Sigmoid colon (tissue), 7 donors: ENCODE data around the gene VEPH1. TPM values are rescaled to one million over a fixed set of nuclear protein-coding genes. Genes with fewer than 3 reads are reported as not detected.

ENCODE experiments used
- DNase-seq: peaks from one replicate; pipeline ENCODE4 v3.0.0-alpha.2; 2019
- H3K27ac ChIP-seq, 4 donors: fragments of 200-600 bp; sonication (generic); one replicate each; pipeline ENCODE4 v1.5.1; 2016 to 2019; ENCODE audit warnings: mild to moderate bottlenecking in 1 of 4
- H3K27me3 ChIP-seq, 3 donors: fragments of 200-600 bp; sonication (generic); one replicate each; pipeline ENCODE4 v1.5.1; 2019; ENCODE audit warnings: mild to moderate bottlenecking in 1 of 3
- H3K36me3 ChIP-seq, 4 donors: fragments of 200-600 bp; sonication (generic); one replicate each; pipeline ENCODE4 v1.5.1; 2016 to 2019
- H3K4me1 ChIP-seq, 4 donors: fragments of 200-600 bp; sonication (generic); one replicate each; pipeline ENCODE4 v1.5.1; 2017 to 2019
- H3K4me3 ChIP-seq, 4 donors: fragments of 200-600 bp; sonication (generic); one replicate each; pipeline ENCODE4 v1.5.1; 2017 to 2019; ENCODE audit warnings: mild to moderate bottlenecking in 2 of 4, moderate library complexity in 1 of 4
- H3K9me3 ChIP-seq, 4 donors: fragments of 200-600 bp in 3 of 4; sonication (generic) in 3 of 4; one replicate each; pipeline versions ENCODE4 v1.5.1 to v1.6.1; 2013 to 2019
- CTCF ChIP-seq, 4 experiments: fragments of 450-650 bp in 3 of 4; fragments of 200-600 bp in 1 of 4; IDR thresholded peaks; one replicate each; pipeline ENCODE4 v1.5.1; 2016 to 2019; ENCODE audit warnings: antibody characterized with exemption in 4 of 4, mild to moderate bottlenecking in 3 of 4, moderate library complexity in 2 of 4
- EP300 ChIP-seq, 4 donors: sonication (generic); formaldehyde crosslinking; IDR thresholded peaks; one replicate each; pipeline ENCODE4 v1.6.1; 2017; ENCODE audit warnings: antibody characterized with exemption in 4 of 4
- POLR2A ChIP-seq, 2 donors: fragments of 450-650 bp; IDR thresholded peaks; one replicate each; pipeline ENCODE4 v1.6.1; 2016; ENCODE audit warnings: antibody characterized with exemption in 2 of 2, mild to moderate bottlenecking in 2 of 2, moderate library complexity in 2 of 2
- POLR2AphosphoS5 ChIP-seq, 4 donors: sonication (generic); formaldehyde crosslinking; IDR thresholded peaks; one replicate each; pipeline ENCODE4 v1.6.1; 2017; ENCODE audit warnings: antibody characterized with exemption in 4 of 4
- WGBS, 2 donors: extraction: QIAGEN DNeasy Blood & Tissue Kit; methylation state at CpG; one replicate each; pipeline ENCODE4 v1.1.7; 2013; 5-methylcytosine and 5-hydroxymethylcytosine counted together
- intact Hi-C: fragments of 100-400 bp; cut with DNase I; formaldehyde crosslinking; loops from one replicate; pipeline ENCODE4 v1.15.1; 2023
- polyA plus RNA-seq, 3 donors: library from polyadenylated mRNA; stranded (reverse); fragments of 200-250 nt; gene quantifications; one replicate each; pipeline ENCODE4 v1.2.3, GENCODE V29; 2013
- total RNA-seq, 4 donors: library from RNA; depleted of rRNA; stranded (reverse); fragments of >200 nt; gene quantifications; one replicate each; pipeline ENCODE4 v1.1.0, GENCODE V29; 2016
- donor health status: healthy with polysubstance abuse.
- donor health status: Bipolar disorder and iron deficiency.
- donor health status: healthy.

Gene VEPH1
- total and polyA plus RNA-seq, 7 donors, result 0.14 to 1.8 (median 0.87) TPM; not detected in 1

- Histone ChIP-seq H3K9me3 (no peaks in the 10 kb centered on the region), H3K36me3 (no peaks in the 10 kb centered on the region), H3K27ac (no peak overlapping the region), H3K27me3 (no peaks in the 10 kb centered on the region), H3K4me1 (peaks cover 0 to 25% (median 19%) of the 10 kb centered on the region in 4 donors), H3K4me3 (no peak overlapping the region)
- TF ChIP-seq POLR2A (IDR thresholded peaks at IDR 0.05), result no peak
- TF ChIP-seq EP300 (IDR thresholded peaks at IDR 0.05), result no peak
- no peak for TF ChIP-seq CTCF (IDR thresholded peaks at IDR 0.05)
- TF ChIP-seq POLR2AphosphoS5 (IDR thresholded peaks at IDR 0.05), result no peak
- intact Hi-C loops, result loop anchor here (5.0 kb wide), 1 partner anchor 563 kb away; the partner anchor contains the start of gene TIPARP
- DNase-seq, result no peak
- 92% methylated on average over 2 of the region's 2 CpGs for WGBS, 2 donors
Measured at GRCh38 chr3:157235291-157235690, 267.9 kb downstream of the VEPH1 start.

GRCh38 chr3:157233923-157234322 lies 269.3 kb downstream of the VEPH1 start:
- intact Hi-C loops, result no loop called here
- 93 to 94% methylated on average over 5 of the region's 5 CpGs for WGBS, 2 donors

GRCh38 chr3:157232141-157232540 lies 271.1 kb downstream of the VEPH1 start:
- Histone ChIP-seq H3K4me1 (peaks cover 0 to 1% (median under 1%) of the 10 kb centered on the region in 4 donors), H3K27me3 (no peaks in the 10 kb centered on the region), H3K36me3 (no peaks in the 10 kb centered on the region), H3K27ac (no peak overlapping the region), H3K9me3 (no peaks in the 10 kb centered on the region), H3K4me3 (no peak overlapping the region)
- intact Hi-C loops, result no loop called here
- TF ChIP-seq EP300 (IDR thresholded peaks at IDR 0.05) (no peak), CTCF (IDR thresholded peaks at IDR 0.05) (no peak), POLR2A (IDR thresholded peaks at IDR 0.05) (no peak), POLR2AphosphoS5 (IDR thresholded peaks at IDR 0.05) (no peak)
- 94% methylated on average over 3 of the region's 3 CpGs for WGBS, 2 donors
- no peak for DNase-seq

More at GRCh38 chr3:157233923-157234322, 269.3 kb downstream of the VEPH1 start:
- Histone ChIP-seq H3K27ac (no peak overlapping the region), H3K4me1 (peaks cover 0 to 19% (median 15%) of the 10 kb centered on the region in 4 donors), H3K4me3 (no peak overlapping the region), H3K27me3 (no peaks in the 10 kb centered on the region), H3K36me3 (no peaks in the 10 kb centered on the region), H3K9me3 (no peaks in the 10 kb centered on the region)
- DNase-seq, result no peak
- no peak for TF ChIP-seq EP300 (IDR thresholded peaks at IDR 0.05)
- TF ChIP-seq CTCF (IDR thresholded peaks at IDR 0.05), result no peak
- TF ChIP-seq POLR2AphosphoS5 (IDR thresholded peaks at IDR 0.05), result no peak
- no peak for TF ChIP-seq POLR2A (IDR thresholded peaks at IDR 0.05)

- H3K27me3 ChIP-seq, result no peaks in the 10 kb centered on the region
- TF ChIP-seq EP300 (IDR thresholded peaks at IDR 0.05), result no peak
- no peak for TF ChIP-seq POLR2A (IDR thresholded peaks at IDR 0.05)
- TF ChIP-seq CTCF (IDR thresholded peaks at IDR 0.05), result no peak
- TF ChIP-seq POLR2AphosphoS5 (IDR thresholded peaks at IDR 0.05), result no peak
- intact Hi-C loops, result no loop called here
- no peak overlapping the region for H3K27ac ChIP-seq
- no peaks in the 10 kb centered on the region for H3K36me3 ChIP-seq
- DNase-seq, result no peak
- 95 to 99% methylated on average over 3 of the region's 3 CpGs for WGBS, 2 donors
- no peaks in the 10 kb centered on the region for H3K4me1 ChIP-seq
- H3K9me3 ChIP-seq, result no peaks in the 10 kb centered on the region
- no peak overlapping the region for H3K4me3 ChIP-seq
Measured at GRCh38 chr3:157231071-157231470, 272.1 kb downstream of the VEPH1 start.
